Osteoblast (primary cell): ENCODE measurements around the gene PPP1R9A. TPM values are rescaled to one million over a fixed set of nuclear protein-coding genes. Genes with fewer than 3 reads are reported as not detected.

Experiments used
- DNase-seq: peaks from one replicate; pipeline ENCODE4 v3.0.0; 2011; ENCODE audit warnings: low spot score, mixed read lengths; ENCODE audit not compliant: insufficient read length; ENCODE audit errors: missing footprints
- H2AFZ ChIP-seq: 2 replicates; pipeline ENCODE4 v1.6.0; 2011; ENCODE audit warnings: mild to moderate bottlenecking, low read length
- H3K27ac ChIP-seq: 2 replicates; pipeline ENCODE4 v1.5.1; 2011; ENCODE audit warnings: mild to moderate bottlenecking, low read depth, low read length, moderate library complexity
- H3K27me3 ChIP-seq: 2 replicates; pipeline ENCODE4 v1.6.0; 2012; ENCODE audit warnings: mild to moderate bottlenecking, control low read depth, inconsistent platforms, low read length, moderate library complexity; ENCODE audit not compliant: insufficient read depth
- H3K36me3 ChIP-seq: 2 replicates; pipeline ENCODE4 v1.5.1; 2011; ENCODE audit warnings: mild to moderate bottlenecking, low read length, control low read depth, moderate library complexity; ENCODE audit not compliant: insufficient read depth
- H3K4me1 ChIP-seq: 2 replicates; pipeline ENCODE4 v1.5.1; 2011; ENCODE audit warnings: mild to moderate bottlenecking, low read length, control low read depth, moderate library complexity; ENCODE audit not compliant: insufficient read depth
- H3K4me2 ChIP-seq: 2 replicates; pipeline ENCODE4 v1.6.0; 2011; ENCODE audit warnings: mild to moderate bottlenecking, low read length; ENCODE audit not compliant: insufficient read depth
- H3K4me3 ChIP-seq: fragments of 200-600 bp; sonication (generic); 3 replicates; pipeline ENCODE4 v1.5.1; 2012; ENCODE audit warnings: mild to moderate bottlenecking, low read length, inconsistent platforms; ENCODE audit not compliant: insufficient read depth
- H3K79me2 ChIP-seq: 2 replicates; pipeline ENCODE4 v1.6.0; 2012; ENCODE audit warnings: mild to moderate bottlenecking, low read length, control low read depth, inconsistent platforms; ENCODE audit not compliant: insufficient read depth
- H3K9me3 ChIP-seq: 2 replicates; pipeline ENCODE4 v1.5.1; 2011; ENCODE audit warnings: low read depth, low read length, control low read depth
- H4K20me1 ChIP-seq: 2 replicates; pipeline ENCODE4 v1.6.0; 2012; ENCODE audit warnings: mild to moderate bottlenecking, low read length, control low read depth; ENCODE audit not compliant: insufficient read depth
- total RNA-seq: library from RNA; depleted of rRNA; stranded (reverse); fragments of >200 nt; gene quantifications from 2 replicates; pipeline ENCODE4 v1.2.3, GENCODE V29; 2012
- TF ChIP-seq, protein P1 (sequence below): IDR thresholded peaks from 2 replicates; pipeline ENCODE4 v1.5.1; 2011; ENCODE audit warnings: mild to moderate bottlenecking, low read depth, low read length, moderate library complexity; ENCODE audit errors: extremely low read depth

The PPP1R9A gene
- total RNA-seq, 1 donor, result under 0.01 TPM

DNA sequence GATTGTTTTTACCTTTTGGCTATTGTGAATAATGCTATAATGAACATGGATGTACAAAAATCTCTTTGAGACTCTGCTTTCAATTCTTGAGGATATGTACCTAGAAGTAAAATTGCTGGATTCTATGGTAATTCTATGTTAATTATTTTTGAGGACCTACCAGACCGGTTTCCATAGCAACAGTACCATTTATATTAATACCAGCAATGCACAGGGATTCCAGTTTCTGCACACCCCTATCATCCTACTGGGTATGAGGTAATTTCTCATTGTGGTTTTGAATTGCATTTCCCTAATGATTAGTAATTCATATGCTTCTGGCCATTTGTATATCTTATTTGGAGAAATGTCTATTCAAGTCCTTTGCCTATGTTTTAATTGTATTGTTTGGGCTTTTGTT lies 9.9 kb upstream of the PPP1R9A start:
- Histone ChIP-seq H3K36me3 (no peaks in the 10 kb centered on the region), H4K20me1 (no peaks in the 10 kb centered on the region), H3K4me2 (no peak overlapping the region), H3K9me3 (no peaks in the 10 kb centered on the region), H3K4me1 (no peaks in the 10 kb centered on the region), H3K79me2 (no peaks in the 10 kb centered on the region), H3K27me3 (peaks cover 4% of the 10 kb centered on the region), H2AFZ (no peak overlapping the region), H3K4me3 (no peak overlapping the region), H3K27ac (no peak overlapping the region)
- no peak for DNase-seq
- TF ChIP-seq, protein P1, sequence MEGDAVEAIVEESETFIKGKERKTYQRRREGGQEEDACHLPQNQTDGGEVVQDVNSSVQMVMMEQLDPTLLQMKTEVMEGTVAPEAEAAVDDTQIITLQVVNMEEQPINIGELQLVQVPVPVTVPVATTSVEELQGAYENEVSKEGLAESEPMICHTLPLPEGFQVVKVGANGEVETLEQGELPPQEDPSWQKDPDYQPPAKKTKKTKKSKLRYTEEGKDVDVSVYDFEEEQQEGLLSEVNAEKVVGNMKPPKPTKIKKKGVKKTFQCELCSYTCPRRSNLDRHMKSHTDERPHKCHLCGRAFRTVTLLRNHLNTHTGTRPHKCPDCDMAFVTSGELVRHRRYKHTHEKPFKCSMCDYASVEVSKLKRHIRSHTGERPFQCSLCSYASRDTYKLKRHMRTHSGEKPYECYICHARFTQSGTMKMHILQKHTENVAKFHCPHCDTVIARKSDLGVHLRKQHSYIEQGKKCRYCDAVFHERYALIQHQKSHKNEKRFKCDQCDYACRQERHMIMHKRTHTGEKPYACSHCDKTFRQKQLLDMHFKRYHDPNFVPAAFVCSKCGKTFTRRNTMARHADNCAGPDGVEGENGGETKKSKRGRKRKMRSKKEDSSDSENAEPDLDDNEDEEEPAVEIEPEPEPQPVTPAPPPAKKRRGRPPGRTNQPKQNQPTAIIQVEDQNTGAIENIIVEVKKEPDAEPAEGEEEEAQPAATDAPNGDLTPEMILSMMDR, result no peak

- TF ChIP-seq, protein P1, result no peak
- Histone ChIP-seq H2AFZ (no peak overlapping the region), H3K4me1 (no peaks in the 10 kb centered on the region), H3K4me2 (no peak overlapping the region), H3K4me3 (no peak overlapping the region), H3K9me3 (no peaks in the 10 kb centered on the region), H3K27me3 (peaks cover 4% of the 10 kb centered on the region), H3K79me2 (no peaks in the 10 kb centered on the region), H3K27ac (no peak overlapping the region), H3K36me3 (no peaks in the 10 kb centered on the region), H4K20me1 (no peaks in the 10 kb centered on the region)
- DNase-seq, result no peak
Observed at GRCh38 chr7:94898340-94898739, 9.1 kb upstream of the PPP1R9A start.

DNA sequence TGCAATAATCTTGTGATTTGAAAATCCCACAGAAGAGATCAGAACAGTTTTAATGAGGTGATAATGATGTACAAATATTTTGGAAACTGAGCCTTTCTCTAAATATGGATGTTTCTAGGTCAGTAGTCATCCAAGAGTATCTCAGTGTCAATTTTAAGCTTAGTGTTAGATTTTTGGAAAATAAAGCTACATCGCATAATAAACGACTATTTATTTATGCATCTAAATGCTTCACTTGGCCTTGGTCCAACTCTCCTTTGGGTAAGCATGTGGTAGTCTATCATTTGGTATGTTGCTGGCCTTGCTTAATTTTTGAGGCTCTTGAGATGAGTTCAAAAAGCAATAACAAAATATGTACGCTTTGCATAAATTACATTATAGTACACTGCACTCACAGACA lies 5.4 kb upstream of the PPP1R9A start:
- H2AFZ ChIP-seq, result no peak overlapping the region
- no peaks in the 10 kb centered on the region for H4K20me1 ChIP-seq
- no peak overlapping the region for H3K27ac ChIP-seq
- H3K27me3 ChIP-seq, result peaks cover 19% of the 10 kb centered on the region
- TF ChIP-seq, protein P1, result no peak
- DNase-seq, result no peak
- no peak overlapping the region for H3K4me2 ChIP-seq
- no peaks in the 10 kb centered on the region for H3K9me3 ChIP-seq
- no peak overlapping the region for H3K4me3 ChIP-seq
- no peaks in the 10 kb centered on the region for H3K79me2 ChIP-seq
- no peaks in the 10 kb centered on the region for H3K36me3 ChIP-seq
- no peaks in the 10 kb centered on the region for H3K4me1 ChIP-seq

GRCh38 chr7:94903971-94904370 lies 3.4 kb upstream of the PPP1R9A start:
- H3K27ac ChIP-seq, result no peak overlapping the region
- no peaks in the 10 kb centered on the region for H3K79me2 ChIP-seq
- no peak overlapping the region for H3K4me3 ChIP-seq
- TF ChIP-seq, protein P1, result no peak
- no peak for DNase-seq
- H3K4me1 ChIP-seq, result peaks cover 6% of the 10 kb centered on the region
- H3K36me3 ChIP-seq, result no peaks in the 10 kb centered on the region
- no peaks in the 10 kb centered on the region for H4K20me1 ChIP-seq
- H3K9me3 ChIP-seq, result no peaks in the 10 kb centered on the region
- H3K27me3 ChIP-seq, result peaks cover 36% of the 10 kb centered on the region
- no peak overlapping the region for H2AFZ ChIP-seq
- no peak overlapping the region for H3K4me2 ChIP-seq
